Astrocyte of the spinal cord (primary cell): ENCODE results near the gene PPA1.

Source experiments
- DNase-seq: peaks from one replicate; pipeline ENCODE4 v3.0.0; 2011; ENCODE audit warnings: low read depth, low spot score
- H3K4me3 ChIP-seq: 2 replicates; pipeline ENCODE4 v1.5.1; 2011; ENCODE audit warnings: low read depth, mild to moderate bottlenecking, low read length, moderate library complexity
- CTCF ChIP-seq: IDR thresholded peaks from 2 replicates; pipeline ENCODE4 v1.5.1; 2012; ENCODE audit warnings: low read depth, mild to moderate bottlenecking, low read length, inconsistent platforms
- in situ Hi-C: cut with HindIII; loops from 2 replicates; pipeline ENCODE4 v1.10.0; 2017; ENCODE audit warnings: low sequenced_read_pairs

The PPA1 gene

GRCh38 chr10:70233109-70233938 lies at the start of gene PPA1:
TSS of gene PPA1 (minus strand) at chr10:70233429. CDS start at chr10:70233327, 102 bp downstream.
- peak; percentile 94 for DNase-seq
- TF ChIP-seq CTCF: peak; percentile 26
- peak within 1 kb of the TSS; percentile 96 for H3K4me3 ChIP-seq
- in situ Hi-C loops: no loop called here

GRCh38 chr10:70281609-70282008 lies 48.4 kb upstream of the PPA1 start:
- DNase-seq: no peak
- in situ Hi-C loops: no loop called here
- no peak overlapping the region for H3K4me3 ChIP-seq
- no peak for TF ChIP-seq CTCF

- no peak for DNase-seq
- TF ChIP-seq CTCF: no peak
- no peak overlapping the region for H3K4me3 ChIP-seq
- in situ Hi-C loops: no loop called here
Observed at GRCh38 chr10:70280099-70280498, 46.9 kb upstream of the PPA1 start.

- in situ Hi-C loops: no loop called here
- no peak overlapping the region for H3K4me3 ChIP-seq
- no peak for TF ChIP-seq CTCF
- no peak for DNase-seq
Observed at GRCh38 chr10:70277396-70278030, 44.3 kb upstream of the PPA1 start.

GRCh38 chr10:70274643-70275042 lies 41.4 kb upstream of the PPA1 start:
- no peak for TF ChIP-seq CTCF
- H3K4me3 ChIP-seq: no peak overlapping the region
- peak; percentile 89 for DNase-seq
- in situ Hi-C loops: no loop called here

GRCh38 chr10:70272925-70273316 lies 39.7 kb upstream of the PPA1 start:
- TF ChIP-seq CTCF: peak; percentile 37
- in situ Hi-C loops: no loop called here
- H3K4me3 ChIP-seq: no peak overlapping the region
- no peak for DNase-seq
